GM21737 (cell line): ENCODE measurements around the gene PSMA7.

ENCODE experiments used
- ATAC-seq: cut with Tn5 transposase; IDR thresholded peaks from one replicate; pipeline ENCODE4 v1.9.1; 2021; ENCODE audit warnings: mild to moderate bottlenecking, moderate library complexity; ENCODE audit not compliant: unreplicated experiment

Gene PSMA7

DNA sequence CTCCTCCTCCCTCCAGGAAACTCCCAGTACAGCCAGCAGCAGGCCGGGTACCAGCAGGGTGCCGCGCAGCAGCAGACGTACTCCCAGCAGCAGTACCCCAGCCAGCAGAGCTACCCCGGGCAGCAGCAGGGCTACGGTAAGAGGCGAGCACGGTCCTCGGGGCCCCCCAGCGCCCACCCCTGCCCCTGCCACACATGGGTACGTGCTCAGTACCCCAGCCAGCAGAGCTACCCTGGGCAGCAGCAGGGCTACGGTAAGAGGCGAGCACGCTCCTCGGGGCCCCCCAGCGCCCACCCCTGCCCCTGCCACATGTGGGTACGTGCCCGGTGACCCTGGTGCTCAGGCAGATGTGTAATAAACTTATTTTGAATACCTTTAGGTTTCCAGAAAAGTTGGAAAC is 29.5 kb upstream of the PSMA7 start:
- ATAC-seq: no peak

DNA sequence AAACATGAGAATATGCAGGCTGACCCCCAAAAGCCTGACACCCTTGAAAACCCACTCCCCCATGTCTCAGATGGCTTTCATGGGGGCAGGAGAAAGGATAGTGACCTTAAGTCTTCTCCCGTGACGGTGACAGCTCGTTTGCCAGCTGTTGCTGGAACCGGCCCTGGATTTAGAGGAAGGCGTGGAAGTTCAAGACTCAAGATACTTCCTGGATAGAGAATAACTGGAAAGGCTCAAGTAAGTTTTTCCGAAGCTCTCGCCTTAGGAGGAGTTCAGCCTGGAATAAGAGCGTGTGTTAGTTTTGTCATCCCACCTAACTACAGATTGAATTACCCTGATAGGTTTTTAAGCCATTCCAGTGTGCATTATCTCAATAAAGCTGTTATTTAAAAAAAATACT is 28.1 kb upstream of the PSMA7 start:
- no peak for ATAC-seq

DNA sequence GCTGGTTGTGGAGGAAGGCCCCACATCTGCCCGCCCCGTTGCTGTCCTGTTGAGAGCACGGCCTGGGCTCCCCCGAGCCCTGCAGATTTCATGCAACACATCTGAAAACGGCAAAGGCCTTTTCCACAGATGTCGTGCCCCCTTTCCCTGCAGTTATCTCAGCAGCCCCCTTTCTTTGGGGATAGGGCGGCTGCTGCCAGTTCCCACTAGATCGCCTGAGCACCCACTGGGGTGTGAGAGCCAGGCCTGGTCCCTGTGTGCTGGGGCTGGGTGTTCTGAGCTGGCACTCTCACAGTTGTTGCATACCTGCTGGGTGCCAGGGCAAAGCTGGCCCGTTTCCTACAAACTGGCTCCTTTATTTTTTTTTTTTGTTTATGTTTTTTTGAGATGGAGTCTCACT is 27.3 kb upstream of the PSMA7 start:
- no peak for ATAC-seq

DNA sequence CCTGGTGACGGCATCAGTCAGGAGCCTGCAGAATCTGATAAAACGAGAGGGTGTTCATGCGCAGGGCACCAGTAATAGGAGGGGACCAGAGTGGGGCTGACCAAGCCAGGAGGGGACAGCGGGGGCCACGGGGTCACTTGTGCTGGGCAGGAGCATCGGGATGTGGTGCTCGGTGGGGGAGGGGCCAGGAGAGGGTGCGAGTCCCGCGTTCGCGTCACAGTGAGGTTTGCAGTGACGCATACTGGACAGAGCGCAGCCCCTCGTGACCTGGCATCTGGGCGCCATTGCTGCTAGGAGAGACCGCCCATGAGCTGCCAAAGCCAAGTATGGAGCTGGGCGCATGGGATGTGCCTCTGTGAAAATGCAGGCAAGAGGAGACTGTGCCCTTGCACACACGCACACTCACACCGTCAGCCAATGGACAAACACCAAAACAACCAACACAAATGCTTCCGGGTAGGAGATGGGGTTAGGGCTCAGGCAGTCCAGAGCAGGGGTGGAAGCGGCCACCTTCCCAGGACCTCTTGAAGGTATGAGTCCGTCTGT is 25.8 kb upstream of the PSMA7 start:
- ATAC-seq: no peak

DNA sequence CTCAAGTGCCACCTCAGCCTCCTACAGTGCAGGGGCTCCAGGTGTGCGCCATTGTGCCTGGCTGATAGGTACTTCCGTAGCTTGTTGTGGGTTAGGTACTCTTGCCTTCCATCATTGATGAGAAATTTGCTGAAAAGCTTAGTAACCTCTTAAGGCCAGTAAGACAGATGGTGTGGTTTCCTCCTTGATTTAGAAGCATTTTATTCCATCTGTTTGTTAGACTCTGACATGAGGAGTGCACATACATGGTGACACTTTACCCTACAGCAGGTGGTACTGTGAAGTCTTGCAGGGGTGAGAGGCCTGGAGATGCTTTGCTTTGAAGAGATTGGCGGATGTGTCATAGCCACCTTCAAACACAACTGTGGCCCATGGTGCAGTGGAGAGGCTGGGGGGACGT is 24.9 kb upstream of the PSMA7 start:
- no peak for ATAC-seq

DNA sequence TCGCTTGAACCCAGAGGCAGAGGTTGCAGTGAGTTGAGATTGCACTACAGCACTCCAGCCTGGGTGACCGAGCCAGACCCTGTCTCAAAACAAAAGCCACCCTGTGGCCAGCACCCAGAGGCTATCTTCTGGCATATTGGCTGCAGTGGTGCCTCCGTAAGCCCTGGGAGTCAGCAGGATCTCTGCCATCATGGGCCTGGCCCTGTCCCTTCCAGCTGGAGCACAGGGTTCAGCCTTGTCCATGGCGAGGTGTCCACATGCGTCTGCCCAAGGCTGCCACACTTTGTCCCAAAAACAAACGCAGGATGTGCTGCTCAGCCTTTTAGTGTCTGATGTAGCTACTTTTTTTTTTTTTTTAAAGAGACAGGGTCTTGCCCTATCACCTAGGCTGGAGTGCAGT is 24.3 kb upstream of the PSMA7 start:
- no peak for ATAC-seq

DNA sequence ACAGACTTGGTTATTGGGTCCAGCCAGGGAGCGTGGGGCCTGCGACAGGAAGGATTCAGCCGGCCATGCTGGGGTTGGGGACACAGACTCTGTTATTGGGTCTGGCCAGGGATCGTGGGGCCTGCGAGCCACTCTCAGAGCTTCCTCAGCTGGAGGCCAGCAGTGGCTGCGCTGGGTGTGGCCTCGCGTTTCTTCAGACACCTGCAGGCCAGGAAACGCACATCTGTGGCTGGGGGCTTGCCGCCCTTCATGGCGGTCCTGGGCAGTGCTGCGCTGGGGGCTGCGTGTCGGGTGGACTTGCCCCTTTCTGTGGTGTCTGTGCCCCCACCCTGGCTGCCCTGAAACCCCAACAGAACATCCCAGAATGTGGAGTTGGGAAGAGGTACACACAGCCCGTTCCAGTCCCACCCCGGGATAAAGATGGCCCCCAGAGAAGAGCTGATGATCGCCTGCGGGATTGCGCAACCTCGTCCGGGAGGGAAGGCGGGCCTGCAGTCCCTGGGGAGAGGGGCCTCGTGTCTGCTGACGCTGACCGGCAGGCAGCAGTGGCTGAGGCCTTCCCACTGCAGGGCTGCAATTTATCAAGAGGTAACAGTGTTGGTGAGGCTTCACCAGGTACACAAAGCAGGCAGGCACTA is 22.7 kb upstream of the PSMA7 start:
- no peak for ATAC-seq

DNA sequence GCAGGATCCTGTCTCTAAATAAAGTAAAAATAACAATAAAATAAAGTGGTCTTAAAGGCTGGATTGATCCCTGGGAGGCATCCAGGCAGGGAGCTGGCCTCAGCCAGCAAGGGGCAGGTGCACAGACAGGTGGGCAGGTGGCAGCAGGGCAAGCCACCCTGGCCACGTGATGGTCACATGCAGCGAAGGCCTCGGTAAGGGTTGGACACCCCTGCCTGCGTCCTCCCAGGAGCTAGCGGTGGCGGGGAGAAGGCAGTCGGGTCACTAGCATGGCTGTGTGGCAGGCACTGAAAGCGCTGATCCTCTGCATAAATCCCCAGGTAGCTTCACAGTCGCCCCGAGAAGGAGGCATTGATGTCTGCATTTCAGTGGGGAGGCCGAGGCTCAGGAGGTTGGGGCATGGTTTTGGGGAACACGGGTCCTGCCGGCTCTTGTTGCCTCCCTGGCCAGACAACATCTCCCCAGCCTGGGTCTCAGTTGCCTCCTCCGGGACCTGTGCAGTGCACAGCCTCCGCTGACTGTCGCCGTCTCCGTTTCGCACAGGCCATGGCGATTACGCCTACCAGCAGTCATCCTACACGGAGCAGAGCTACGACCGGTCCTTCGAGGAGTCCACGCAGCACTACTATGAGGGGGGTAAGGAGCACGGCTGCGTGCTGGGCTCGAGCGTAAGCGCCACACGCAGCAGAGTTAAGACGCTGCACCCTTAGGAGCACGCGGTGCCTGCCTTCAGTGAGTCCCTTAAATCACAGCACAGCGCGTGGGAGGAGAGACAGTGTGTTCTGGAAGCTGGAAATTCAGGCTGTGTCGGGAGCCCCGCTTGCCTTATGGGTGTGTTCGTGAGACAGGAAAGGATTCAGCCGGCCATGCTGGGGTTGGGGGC is 21.9 kb upstream of the PSMA7 start:
- no peak for ATAC-seq

DNA sequence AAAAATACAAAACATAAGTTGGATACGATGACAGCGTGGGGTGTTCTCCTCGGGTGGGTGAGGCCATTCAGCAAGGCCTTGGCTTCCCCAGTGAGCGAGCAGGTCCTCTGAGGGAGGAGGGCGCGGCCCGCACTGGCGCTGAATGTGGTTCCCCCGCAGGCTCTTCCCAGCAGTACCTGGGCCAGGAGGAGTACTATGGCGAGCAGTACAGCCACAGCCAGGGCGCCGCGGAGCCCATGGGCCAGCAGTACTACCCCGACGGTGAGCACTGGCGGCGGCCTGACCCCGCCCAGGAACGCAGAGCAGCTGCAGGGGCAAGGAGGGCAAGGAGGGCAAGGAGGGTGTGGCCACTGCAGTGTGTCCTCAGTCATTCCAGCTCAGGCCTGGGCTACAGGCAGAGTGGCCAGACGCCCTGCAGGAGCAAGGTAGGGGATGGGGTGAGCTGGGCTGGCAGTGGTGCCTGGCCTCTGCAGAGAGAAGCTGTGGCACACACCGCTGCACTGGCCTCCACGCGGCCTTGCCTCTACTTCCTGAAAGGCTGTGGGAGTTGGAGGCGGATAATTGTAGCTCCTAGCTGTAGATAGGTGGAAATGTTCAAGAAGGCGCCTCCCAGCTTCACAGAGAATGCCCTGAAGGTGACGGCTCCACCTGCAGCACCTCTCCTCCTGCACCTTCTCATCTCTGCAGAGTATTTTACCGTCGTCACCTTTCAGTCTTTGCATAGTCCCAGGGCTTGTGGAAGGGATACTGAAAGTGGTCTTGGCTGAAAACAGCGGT is 21.0 kb upstream of the PSMA7 start:
- no peak for ATAC-seq

DNA sequence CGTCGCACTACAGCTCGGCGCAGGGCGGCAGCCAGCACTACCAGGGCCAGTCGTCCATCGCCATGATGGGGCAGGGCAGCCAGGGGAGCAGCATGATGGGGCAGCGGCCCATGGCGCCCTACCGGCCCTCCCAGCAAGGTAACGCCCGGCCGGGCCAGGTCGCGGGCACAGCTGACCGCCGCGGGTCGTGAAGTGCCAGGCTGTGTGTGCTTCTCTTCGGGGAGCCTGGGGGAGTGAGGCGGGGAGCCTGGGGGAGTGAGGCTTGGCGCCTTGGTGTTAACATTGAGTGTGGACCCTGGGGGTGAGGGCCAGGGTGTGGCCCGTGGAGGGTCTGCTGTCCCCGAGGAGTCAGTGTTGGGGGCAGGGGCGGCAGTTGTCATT is 20.3 kb upstream of the PSMA7 start:
- no peak for ATAC-seq

DNA sequence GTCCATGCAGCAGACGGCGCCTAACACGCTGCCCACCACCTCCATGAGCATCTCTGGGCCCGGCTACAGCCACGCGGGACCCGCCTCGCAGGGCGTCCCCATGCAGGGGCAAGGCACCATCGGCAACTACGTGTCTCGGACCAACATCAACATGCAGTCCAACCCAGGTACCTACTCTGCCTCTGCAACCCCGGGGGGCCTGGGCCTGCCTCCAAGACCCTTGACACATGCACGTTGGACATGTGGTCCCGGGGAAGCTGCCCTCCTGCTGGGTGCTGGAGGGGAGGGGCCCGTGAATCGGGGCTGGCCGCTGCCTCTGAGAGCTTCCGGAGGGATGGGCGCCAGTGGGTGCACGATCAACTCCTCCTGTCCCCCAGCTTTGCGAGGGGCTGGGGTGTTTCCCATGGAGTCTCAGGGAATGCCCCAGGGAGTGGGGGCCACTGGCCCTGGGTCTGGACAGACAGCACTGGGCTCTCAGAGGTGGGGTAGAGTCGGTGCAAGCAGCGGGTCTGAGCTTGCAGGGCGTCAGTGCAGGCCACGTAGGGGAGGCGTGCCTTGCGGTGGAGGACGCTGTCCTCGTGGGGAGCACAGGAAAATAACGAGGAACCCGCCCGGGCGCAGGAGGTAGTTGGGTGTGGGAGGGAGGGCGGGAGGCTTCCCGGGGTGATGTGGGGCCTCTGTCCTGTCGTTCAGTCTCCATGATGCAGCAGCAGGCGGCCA is 19.7 kb upstream of the PSMA7 start:
- no peak for ATAC-seq

DNA sequence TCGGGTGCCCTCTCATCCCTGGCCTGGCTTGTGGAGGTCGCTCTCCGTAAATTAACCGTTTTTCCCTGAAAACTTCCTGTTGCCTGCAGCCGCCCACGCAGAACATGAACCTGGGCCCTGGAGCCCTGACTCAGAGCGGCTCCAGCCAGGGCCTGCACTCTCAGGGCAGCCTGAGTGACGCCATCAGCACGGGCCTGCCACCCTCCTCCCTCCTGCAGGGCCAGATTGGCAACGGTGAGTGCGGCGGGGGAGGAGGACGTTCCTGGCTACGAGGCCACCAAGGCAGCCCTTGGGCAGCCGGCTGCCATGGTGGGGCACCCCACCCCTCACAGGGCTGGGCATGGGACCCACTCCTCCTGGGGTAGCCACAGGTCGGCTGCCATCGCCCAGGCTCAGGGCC is 18.2 kb upstream of the PSMA7 start:
- ATAC-seq: no peak

DNA sequence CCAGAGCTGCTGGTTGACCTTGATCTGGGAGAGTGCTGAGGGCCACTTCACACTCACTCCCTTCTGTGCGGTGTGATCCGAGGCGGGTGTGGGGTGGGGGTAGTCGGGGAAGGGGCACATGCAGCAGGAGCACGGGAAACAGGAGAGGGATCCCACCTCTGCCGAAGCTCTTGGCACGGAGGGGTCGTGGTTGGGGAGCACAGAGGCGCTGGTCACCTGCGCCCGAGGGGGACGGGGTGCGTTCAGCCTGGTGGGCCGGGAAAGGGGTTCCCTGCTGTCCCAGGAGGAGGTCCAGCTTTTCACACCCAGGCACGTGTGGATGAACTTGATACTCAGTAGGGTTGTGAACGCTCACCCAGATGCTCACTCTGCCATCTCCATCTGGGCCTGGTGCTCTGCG is 17.7 kb upstream of the PSMA7 start:
- ATAC-seq: no peak

DNA sequence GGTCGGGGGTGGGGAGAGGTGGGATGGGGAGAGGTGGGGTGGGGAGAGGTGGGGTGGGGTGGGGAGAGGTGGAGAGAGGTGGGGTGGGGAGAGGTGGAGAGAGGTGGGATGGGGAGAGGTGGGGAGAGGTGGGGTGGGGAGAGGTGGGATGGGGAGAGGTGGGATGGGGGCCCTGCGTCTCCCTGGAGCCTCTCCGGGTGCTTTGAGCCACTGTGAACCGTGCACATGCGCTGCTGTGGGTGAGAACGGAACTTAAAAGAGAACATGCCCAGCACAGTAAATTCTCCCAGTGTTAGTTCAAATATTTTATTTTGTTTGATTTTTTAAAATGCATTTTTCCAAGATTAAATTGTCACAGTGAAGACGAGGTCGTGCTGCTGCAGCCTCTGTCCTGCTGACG is 17.1 kb upstream of the PSMA7 start:
- ATAC-seq: no peak

DNA sequence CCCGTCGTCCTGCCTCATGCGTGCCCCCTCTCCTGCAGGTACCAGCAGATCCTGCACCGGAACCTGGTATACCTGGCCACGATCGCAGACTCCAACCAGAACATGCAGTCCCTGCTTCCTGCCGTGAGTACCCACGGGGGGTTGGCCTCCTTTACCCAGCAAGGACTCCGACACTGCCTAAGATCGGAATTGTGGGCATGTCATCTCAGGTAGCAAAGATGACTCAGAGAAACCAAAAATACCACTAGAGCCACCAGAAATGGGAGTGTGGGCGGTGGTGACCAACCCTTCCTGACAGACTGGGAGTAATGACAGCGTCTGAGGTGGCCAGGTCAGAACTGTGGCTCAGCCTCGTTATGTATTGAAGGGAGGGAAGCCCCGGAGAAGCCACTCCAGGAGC is 16.6 kb upstream of the PSMA7 start:
- ATAC-seq: no peak

DNA sequence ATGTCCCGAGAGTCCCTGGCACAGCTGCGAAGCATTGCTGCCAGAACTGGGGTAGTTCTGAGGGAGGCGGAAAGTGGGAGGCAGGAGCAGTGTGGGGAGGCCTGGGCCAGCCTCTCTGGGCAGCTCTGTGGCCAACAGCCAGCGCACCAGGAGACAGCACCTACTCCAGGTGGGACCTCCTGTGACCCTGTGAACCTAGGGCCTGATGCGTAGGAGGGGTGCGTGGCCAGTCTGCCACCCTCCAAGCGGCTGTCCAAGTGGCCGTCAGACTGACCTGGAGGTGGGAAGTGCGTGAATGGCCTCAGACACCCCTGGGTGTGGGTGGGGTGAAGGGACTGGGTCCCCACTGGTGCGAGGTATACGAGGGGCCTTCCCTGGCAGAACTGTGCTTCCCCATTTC is 15.9 kb upstream of the PSMA7 start:
- no peak for ATAC-seq

DNA sequence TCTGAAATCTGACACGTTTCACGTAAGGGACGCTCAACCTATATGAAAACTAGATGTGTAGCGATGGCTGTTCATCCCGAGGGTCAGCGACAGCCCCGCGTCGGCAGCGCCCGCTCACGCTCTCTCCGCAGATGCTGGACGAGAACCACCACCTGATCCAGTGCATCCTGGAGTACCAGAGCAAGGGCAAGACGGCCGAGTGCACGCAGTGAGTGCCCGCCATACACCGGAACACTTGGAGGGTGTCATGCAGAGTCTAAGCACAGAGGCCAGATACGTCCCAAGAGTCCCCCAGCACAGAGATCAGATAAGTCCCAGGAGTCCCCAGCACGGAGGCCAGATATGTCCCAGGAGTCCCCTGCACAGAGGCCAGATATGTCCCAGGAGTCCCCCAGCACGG is 15.3 kb upstream of the PSMA7 start:
- no peak for ATAC-seq

DNA sequence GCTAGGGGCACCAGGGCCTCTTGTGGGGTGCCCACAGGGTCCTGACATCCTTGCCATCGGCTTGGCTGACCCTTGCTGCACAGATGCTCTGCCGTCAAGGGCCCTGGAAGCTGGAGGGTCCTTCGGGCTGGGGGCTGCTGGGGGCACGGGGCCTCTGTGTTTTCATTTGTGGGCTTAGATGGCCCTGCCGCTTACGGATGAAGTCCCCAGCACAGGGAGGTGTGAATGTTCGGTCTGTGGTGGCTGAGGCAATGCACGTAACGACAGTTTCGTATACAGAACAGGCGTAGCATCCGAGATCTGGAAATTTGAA is 14.8 kb upstream of the PSMA7 start:
- no peak for ATAC-seq

DNA sequence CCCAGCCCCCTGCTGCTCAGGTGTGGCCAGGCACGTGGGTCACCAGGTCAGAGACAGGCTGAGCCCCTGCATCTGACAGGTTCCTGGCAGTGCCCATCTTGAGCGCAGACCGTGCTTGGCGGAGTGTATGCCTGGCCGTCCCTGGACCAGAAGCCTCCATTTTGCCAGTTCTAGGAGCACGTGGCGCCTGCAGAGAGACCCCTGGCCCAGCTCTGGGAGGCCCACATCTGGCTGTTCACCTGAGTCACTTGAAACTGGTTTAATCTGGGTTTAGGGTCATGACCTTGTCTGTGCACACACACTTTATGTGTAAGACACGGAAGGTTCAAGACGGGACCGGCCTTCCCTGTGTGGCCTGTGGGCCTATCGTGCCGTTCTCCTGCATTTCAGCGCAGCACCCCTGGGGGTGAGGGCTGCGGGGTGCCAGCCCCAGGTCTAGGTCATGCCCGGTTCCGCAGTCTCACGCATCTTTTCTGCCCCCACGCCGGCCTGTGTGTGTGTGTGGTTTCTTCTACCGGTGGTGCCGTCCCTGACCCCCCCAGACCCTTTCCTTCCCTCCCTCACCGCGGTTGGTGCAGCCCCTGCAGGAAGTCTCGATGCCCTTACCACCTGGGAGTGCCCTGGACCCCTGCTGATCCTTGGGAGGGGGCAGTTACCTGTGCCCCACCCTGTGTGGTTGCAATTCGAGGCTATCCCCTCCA is 14.3 kb upstream of the PSMA7 start:
- ATAC-seq: no peak

DNA sequence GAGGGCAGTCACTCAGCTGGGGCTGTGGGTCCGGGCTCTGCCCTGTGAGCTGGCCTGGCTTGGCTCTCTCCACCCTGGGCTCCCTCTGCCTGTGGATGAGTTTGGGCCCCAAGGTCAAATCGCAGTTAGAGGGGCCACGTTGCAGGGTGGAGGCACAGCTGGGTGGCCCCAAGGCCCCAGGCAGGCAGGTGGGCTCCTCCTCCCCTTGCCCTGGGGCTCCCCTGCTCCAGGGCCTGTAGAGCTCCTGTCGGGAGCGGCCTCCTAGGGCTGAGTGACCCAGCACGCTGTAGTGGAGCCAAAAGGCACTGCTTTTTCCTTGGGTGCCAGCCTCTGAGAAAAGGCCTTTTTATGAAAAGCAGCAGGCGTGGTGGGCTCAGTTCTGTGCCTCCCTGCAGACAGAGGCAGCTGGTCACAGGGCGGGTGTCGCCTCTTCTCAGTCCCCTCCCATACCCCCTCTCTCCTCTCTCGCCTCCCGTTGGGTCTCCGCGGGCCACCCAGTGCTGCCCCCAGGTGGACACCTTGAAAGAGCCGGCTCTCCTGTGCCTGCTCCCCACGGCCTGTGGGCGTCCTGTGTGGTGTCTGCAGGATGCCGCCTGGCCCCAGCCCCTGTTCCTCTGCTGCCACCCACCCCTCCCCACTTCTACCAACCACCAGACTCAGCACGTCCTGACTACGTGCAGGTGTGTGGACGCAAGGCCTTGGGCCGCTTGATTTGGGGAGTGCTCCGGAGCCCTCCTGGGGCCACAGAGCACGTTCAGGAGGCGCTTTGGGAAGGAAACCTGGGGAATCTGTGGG is 13.6 kb upstream of the PSMA7 start:
- ATAC-seq: no peak
